Kidney epithelial cell (primary cell): ENCODE data around the gene C10orf105. TPM values are rescaled to one million over a fixed set of nuclear protein-coding genes. Genes with fewer than 3 reads are reported as not detected.

Experiments
- DNase-seq: peaks from one replicate; pipeline ENCODE4 v3.0.0-alpha.2; 2010; ENCODE audit warnings: low read depth
- H3K27me3 ChIP-seq: 2 replicates; pipeline ENCODE4 v1.6.0; 2011; ENCODE audit warnings: low read length; ENCODE audit not compliant: control insufficient read depth, insufficient read depth
- H3K36me3 ChIP-seq: 2 replicates; pipeline ENCODE4 v1.5.1; 2011; ENCODE audit warnings: low read length; ENCODE audit not compliant: control insufficient read depth, insufficient read depth
- H3K4me3 ChIP-seq: 2 replicates; pipeline ENCODE4 v1.5.1; 2011; ENCODE audit warnings: low read depth, mild to moderate bottlenecking, control low read depth, low read length
- total RNA-seq: library from RNA; depleted of rRNA; stranded (reverse); fragments of >200 nt; gene quantifications from 2 replicates; pipeline ENCODE4 v1.2.3, GENCODE V29; 2015
- TF ChIP-seq, protein P1 (sequence below): IDR thresholded peaks from 2 replicates; pipeline ENCODE4 v1.5.1; 2011; ENCODE audit warnings: mild to moderate bottlenecking, moderate library complexity, low read length, control low read depth, inconsistent platforms; ENCODE audit not compliant: insufficient read depth, poor library complexity, severe bottlenecking

Gene C10orf105
- total RNA-seq, 1 donor from 2014 or later = not detected

- TF ChIP-seq, protein P1, sequence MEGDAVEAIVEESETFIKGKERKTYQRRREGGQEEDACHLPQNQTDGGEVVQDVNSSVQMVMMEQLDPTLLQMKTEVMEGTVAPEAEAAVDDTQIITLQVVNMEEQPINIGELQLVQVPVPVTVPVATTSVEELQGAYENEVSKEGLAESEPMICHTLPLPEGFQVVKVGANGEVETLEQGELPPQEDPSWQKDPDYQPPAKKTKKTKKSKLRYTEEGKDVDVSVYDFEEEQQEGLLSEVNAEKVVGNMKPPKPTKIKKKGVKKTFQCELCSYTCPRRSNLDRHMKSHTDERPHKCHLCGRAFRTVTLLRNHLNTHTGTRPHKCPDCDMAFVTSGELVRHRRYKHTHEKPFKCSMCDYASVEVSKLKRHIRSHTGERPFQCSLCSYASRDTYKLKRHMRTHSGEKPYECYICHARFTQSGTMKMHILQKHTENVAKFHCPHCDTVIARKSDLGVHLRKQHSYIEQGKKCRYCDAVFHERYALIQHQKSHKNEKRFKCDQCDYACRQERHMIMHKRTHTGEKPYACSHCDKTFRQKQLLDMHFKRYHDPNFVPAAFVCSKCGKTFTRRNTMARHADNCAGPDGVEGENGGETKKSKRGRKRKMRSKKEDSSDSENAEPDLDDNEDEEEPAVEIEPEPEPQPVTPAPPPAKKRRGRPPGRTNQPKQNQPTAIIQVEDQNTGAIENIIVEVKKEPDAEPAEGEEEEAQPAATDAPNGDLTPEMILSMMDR = no peak
- Histone ChIP-seq H3K27me3 (no peaks in the 10 kb centered on the region), H3K4me3 (no peak overlapping the region), H3K36me3 (no peaks in the 10 kb centered on the region)
- DNase-seq = no peak
Observed at GRCh38 chr10:71748671-71749191, 29.2 kb upstream of the C10orf105 start.

GRCh38 chr10:71747551-71748523 is 28.3 kb upstream of the C10orf105 start:
- no peak for DNase-seq
- Histone ChIP-seq H3K27me3 (no peaks in the 10 kb centered on the region), H3K36me3 (no peaks in the 10 kb centered on the region), H3K4me3 (no peak overlapping the region)
- TF ChIP-seq, protein P1 = no peak

- TF ChIP-seq, protein P1 = no peak
- Histone ChIP-seq H3K36me3 (no peaks in the 10 kb centered on the region), H3K4me3 (no peak overlapping the region), H3K27me3 (no peaks in the 10 kb centered on the region)
- DNase-seq = no peak
Observed at GRCh38 chr10:71747039-71747531, 27.5 kb upstream of the C10orf105 start.

DNA sequence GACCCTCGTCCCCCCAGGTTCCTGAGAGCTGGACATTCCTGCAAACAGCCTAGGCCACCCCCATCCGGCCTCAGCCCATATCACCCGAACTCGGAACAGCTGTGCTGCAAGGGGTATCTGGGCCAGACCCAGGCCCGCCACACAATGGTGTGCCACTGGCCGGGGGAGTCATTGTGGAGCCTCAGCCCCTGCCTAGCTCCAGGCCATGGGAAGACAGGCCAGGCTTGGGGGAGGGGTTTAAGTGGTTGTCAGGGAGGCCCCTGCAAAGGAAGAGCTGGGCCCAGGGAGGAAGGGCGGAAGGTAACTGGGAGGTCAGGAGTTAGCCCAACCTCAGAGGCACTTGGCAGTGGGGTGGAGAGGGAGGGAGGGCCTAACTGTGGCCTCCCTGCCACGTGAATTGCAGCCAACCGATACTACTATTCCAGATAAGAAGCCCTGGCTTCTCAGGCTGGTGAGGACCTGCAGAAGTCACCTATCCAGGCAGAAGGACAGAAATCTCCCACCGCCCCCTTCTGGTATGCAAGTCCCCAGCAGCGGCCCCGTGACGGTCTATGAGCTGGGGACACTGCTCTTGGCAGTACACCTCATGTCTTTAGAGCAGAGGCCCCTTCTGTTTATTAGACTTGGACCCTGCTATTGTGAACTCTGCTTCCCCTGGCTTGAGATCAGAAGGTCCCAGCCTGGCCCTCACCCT is 26.9 kb upstream of the C10orf105 start:
- Histone ChIP-seq H3K27me3 (no peaks in the 10 kb centered on the region), H3K36me3 (no peaks in the 10 kb centered on the region), H3K4me3 (no peak overlapping the region)
- DNase-seq = no peak
- TF ChIP-seq, protein P1 = no peak

- H3K36me3 ChIP-seq = no peaks in the 10 kb centered on the region
- no peak overlapping the region for H3K4me3 ChIP-seq
- H3K27me3 ChIP-seq = no peaks in the 10 kb centered on the region
- TF ChIP-seq, protein P1 = no peak
- no peak for DNase-seq
Observed at GRCh38 chr10:71745664-71746250, 26.2 kb upstream of the C10orf105 start.
